ENCODE data around the gene NGEF. TPM values are rescaled to one million over a fixed set of nuclear protein-coding genes. Genes with fewer than 3 reads are reported as not detected.

The NGEF gene
- total and polyA plus RNA-seq, 9 donors = 0.66 to 4.8 (median 1.9) TPM

GRCh38 chr2:232886176-232886575 is 126.9 kb downstream of the NGEF start:
- H3K27me3 ChIP-seq (ENCODE audit: control insufficient read depth, insufficient read depth, low read length) = peaks cover 10% of the 10 kb centered on the region

DNA sequence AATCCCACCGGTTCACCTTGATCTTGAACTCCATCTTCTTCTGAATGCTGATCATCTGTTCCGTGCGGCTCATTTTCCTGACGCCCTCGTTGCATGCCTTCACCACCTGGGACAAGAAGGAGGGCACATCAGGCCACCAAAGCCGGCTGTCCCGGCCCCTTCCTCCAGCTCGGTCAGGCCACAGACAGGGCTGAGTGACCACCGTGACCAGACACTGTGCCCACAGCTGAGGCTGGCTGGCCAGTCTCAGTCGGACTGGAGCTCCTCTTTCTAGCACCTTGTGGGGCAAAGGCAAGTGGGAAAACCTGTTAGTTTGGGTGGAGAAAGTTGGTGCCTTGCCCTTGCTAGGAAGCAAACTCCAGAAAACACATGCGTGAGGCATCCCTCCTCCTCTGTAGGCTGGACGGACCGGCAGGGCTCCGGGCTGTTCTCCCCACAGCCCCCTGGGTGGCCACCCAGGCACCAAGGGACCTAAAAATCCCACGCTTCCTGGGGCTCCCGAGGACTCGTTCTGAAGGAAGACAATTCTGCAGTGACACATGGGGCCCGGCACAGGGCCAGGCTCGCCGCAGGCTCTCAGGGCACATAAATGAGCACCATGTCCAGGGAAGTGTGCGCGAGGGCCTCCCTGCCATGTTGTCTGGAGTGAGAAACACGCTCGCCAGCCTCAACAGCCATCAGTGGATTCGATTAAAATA is 127.6 kb downstream of the NGEF start:
- WGBS (ENCODE audit: insufficient coverage) = 75% methylated on average over 24 of the region's 25 CpGs
- Histone ChIP-seq H3K27me3 (ENCODE audit: control insufficient read depth, insufficient read depth, low read length) (peaks cover 6% of the 10 kb centered on the region), H3K36me3 (ENCODE audit: control insufficient read depth, insufficient read depth, low read length) (no peaks in the 10 kb centered on the region), H3K4me1 (ENCODE audit: control insufficient read depth, insufficient read depth, low read length) (no peaks in the 10 kb centered on the region), H3K9me3 (replicated peaks; ENCODE audit: control insufficient read depth, low read depth, low read length) (no peaks in the 10 kb centered on the region), H3K27ac (ENCODE audit: low read length) (no peak overlapping the region), H3K4me3 (ENCODE audit: low read length) (no peak overlapping the region)
- no peak for DNase-seq

More at GRCh38 chr2:232886176-232886575, 126.9 kb downstream of the NGEF start:
- H3K9me3 ChIP-seq (replicated peaks; ENCODE audit: control insufficient read depth, low read depth, low read length) = no peaks in the 10 kb centered on the region
- DNase-seq = no peak
- no peak overlapping the region for H3K27ac ChIP-seq (ENCODE audit: low read length)
- H3K4me1 ChIP-seq (ENCODE audit: control insufficient read depth, insufficient read depth, low read length) = peaks cover 6% of the 10 kb centered on the region
- 97% methylated on average over 5 of the region's 11 CpGs for WGBS (ENCODE audit: insufficient coverage)
- H3K4me3 ChIP-seq (ENCODE audit: low read length) = no peak overlapping the region
- no peaks in the 10 kb centered on the region for H3K36me3 ChIP-seq (ENCODE audit: control insufficient read depth, insufficient read depth, low read length)

DNA sequence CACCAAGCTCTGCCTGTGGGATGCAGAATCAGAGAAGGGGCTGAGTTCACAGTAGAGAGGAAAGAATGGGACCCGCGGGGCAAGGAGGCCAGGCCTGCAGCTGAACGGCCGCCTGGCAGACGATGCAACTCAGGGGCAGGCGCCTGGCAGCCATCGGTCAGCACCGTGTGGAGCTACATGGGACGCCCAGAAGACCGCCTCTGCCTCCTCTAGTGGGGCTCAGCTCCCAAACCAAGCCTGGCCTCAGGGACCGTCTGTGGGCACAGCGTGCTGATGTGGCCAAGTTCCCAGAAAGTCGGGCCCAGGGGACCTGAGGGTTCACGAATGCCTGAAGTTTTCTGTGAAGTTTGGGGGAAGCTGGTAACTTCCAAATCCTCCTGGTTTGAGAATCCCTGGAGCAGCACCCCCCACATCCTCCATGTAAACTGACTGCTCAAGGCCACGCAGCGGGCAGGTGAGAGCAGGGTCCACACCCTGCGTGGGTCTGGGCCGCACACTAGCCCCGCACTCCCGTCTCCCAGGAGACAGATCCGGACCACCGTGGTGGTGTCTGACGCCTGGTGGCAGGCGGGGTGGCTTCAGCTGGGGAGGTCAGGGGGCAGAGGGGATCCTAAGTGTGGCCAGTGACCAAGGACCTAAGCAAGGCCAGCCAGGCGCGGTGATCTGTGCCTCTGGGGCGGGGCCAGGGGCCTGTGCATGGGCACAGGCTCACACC is 128.3 kb downstream of the NGEF start:
- no peak overlapping the region for H3K27ac ChIP-seq (ENCODE audit: low read length)
- WGBS (ENCODE audit: insufficient coverage) = 74% methylated on average over 23 of the region's 27 CpGs

DNA sequence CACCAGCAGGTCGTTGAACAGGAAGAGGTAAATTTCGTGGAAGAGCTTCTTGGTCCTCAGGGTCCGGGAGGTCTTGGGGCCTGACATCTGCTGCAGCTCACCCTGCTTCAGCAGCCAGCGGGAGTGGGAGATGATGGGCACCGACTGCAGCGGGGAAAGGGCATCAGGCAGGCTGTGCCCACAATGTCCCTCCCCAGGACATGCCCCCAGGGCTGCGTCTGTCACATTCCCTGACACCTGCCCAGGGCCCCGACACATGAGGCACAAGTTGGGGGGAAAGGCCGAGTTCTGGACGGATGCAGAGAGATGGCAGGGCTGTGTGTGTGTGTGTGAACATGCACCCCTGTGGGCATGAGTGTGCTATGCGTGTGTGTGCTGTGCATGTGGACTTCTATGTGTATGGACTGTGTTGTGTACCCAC is 129.0 kb downstream of the NGEF start:
- 65% methylated on average over 10 of the region's 11 CpGs for WGBS (ENCODE audit: insufficient coverage)
- Histone ChIP-seq H3K9me3 (replicated peaks; ENCODE audit: control insufficient read depth, low read depth, low read length) (no peaks in the 10 kb centered on the region), H3K4me1 (ENCODE audit: control insufficient read depth, insufficient read depth, low read length) (no peaks in the 10 kb centered on the region), H3K4me3 (ENCODE audit: low read length) (no peak overlapping the region), H3K36me3 (ENCODE audit: control insufficient read depth, insufficient read depth, low read length) (no peaks in the 10 kb centered on the region), H3K27ac (ENCODE audit: low read length) (no peak overlapping the region), H3K27me3 (ENCODE audit: control insufficient read depth, insufficient read depth, low read length) (peaks cover 6% of the 10 kb centered on the region)
- DNase-seq = no peak

More for the DNA sequence above, 128.3 kb downstream of the NGEF start:
- Histone ChIP-seq H3K36me3 (ENCODE audit: control insufficient read depth, insufficient read depth, low read length) (no peaks in the 10 kb centered on the region), H3K4me3 (ENCODE audit: low read length) (no peak overlapping the region), H3K4me1 (ENCODE audit: control insufficient read depth, insufficient read depth, low read length) (no peaks in the 10 kb centered on the region), H3K27me3 (ENCODE audit: control insufficient read depth, insufficient read depth, low read length) (peaks cover 6% of the 10 kb centered on the region), H3K9me3 (replicated peaks; ENCODE audit: control insufficient read depth, low read depth, low read length) (no peaks in the 10 kb centered on the region)
- no peak for DNase-seq

GRCh38 chr2:232883116-232883721 is 129.8 kb downstream of the NGEF start:
- DNase-seq = no peak
- WGBS (ENCODE audit: insufficient coverage) = 89% methylated on average over 27 of the region's 29 CpGs

DNA sequence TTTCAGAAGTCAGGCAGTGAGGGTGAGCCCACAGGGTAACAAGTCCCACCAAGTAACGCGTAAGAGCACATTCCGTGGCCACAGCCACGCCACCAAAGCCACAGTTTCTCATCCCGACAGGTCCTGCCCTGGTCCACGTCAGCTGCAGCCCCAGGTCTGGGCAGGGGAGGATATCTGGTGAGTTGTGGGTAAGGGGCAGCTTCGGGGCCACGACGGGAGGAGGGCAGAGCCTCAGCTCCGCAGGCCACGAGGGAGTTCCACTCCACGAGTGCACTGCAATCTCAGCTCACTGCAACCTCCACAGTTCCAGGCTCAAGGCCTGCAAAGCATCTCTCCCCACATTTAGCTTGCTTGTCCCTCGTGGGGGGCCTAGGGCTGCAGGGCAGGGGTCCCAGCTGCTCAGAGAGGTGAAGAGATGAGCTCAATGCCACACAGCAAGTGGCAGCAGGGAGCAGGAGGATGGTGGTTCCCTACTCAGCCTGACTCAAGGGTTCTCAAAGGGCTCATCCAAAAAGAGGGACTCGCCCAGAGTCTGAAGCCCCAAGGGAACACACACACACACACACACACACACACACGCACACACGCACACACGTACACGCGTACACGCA is 130.4 kb downstream of the NGEF start:
- no peak for DNase-seq
- Histone ChIP-seq H3K4me1 (ENCODE audit: control insufficient read depth, insufficient read depth, low read length) (no peaks in the 10 kb centered on the region), H3K9me3 (replicated peaks; ENCODE audit: control insufficient read depth, low read depth, low read length) (no peaks in the 10 kb centered on the region), H3K27me3 (ENCODE audit: control insufficient read depth, insufficient read depth, low read length) (peaks cover 10% of the 10 kb centered on the region), H3K4me3 (ENCODE audit: low read length) (no peak overlapping the region), H3K27ac (ENCODE audit: low read length) (no peak overlapping the region), H3K36me3 (ENCODE audit: control insufficient read depth, insufficient read depth, low read length) (no peaks in the 10 kb centered on the region)
- 93% methylated on average over 17 of the region's 20 CpGs for WGBS (ENCODE audit: insufficient coverage)

More at GRCh38 chr2:232883116-232883721, 129.8 kb downstream of the NGEF start:
- no peak overlapping the region for H3K4me3 ChIP-seq (ENCODE audit: low read length)
- H3K27me3 ChIP-seq (ENCODE audit: control insufficient read depth, insufficient read depth, low read length) = peaks cover 6% of the 10 kb centered on the region
- H3K9me3 ChIP-seq (replicated peaks; ENCODE audit: control insufficient read depth, low read depth, low read length) = no peaks in the 10 kb centered on the region
- H3K27ac ChIP-seq (ENCODE audit: low read length) = no peak overlapping the region
- H3K36me3 ChIP-seq (ENCODE audit: control insufficient read depth, insufficient read depth, low read length) = no peaks in the 10 kb centered on the region
- H3K4me1 ChIP-seq (ENCODE audit: control insufficient read depth, insufficient read depth, low read length) = no peaks in the 10 kb centered on the region

DNA sequence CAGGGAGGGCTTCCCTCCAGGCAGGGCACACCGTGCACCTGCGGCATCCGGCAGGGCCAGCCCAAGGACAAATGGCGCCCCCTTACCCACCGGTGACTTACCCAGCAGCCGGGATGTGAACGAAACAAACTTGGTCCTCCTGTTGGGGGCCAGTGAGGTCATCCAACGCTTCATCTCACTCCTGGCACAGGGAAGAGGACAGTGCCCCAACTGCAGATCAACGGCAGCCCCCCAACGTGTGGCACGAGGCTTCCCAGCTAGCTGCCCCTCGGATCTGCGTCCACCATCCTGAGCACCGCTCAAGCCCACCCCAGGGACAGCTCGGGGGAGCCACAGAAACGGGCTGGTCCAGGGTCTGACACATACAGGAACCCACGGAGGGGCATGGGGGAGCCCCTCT is 131.0 kb downstream of the NGEF start:
- Histone ChIP-seq H3K36me3 (ENCODE audit: control insufficient read depth, insufficient read depth, low read length) (no peaks in the 10 kb centered on the region), H3K9me3 (replicated peaks; ENCODE audit: control insufficient read depth, low read depth, low read length) (no peaks in the 10 kb centered on the region), H3K27ac (ENCODE audit: low read length) (no peak overlapping the region), H3K27me3 (ENCODE audit: control insufficient read depth, insufficient read depth, low read length) (peaks cover 12% of the 10 kb centered on the region), H3K4me1 (ENCODE audit: control insufficient read depth, insufficient read depth, low read length) (no peaks in the 10 kb centered on the region), H3K4me3 (ENCODE audit: low read length) (no peak overlapping the region)
- no peak for DNase-seq
- WGBS (ENCODE audit: insufficient coverage) = 78% methylated on average over 17 of the region's 17 CpGs

DNA sequence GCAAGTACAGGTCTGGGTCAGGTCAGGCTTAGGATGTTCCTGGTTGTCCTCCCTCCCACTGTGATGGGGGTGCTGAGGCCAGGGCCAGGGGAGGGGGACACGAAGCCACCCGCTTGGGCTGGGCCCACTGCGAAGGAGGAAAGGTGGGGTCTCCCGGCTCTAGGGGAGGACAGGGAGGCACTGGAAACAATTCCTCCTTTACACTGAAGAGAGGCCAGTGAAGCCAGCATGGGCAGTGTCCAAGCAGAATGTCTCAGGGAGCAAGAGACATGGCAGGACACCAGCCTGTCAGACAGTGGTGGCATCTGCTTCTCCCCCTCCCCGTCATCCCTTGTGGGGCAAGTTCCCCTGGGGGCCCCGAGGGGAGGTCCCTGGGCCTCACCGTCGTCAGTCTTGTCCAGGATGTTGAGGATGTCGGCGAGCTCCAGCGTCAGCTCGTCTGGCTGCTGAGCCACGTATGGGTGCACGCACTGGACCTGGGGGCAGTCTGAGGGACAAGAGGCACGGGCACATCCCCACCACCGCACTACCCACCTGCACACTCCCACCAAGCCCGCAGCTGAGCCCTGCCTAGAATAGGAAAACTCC is 132.2 kb downstream of the NGEF start:
- 42% methylated on average over 4 of the region's 17 CpGs for WGBS (ENCODE audit: insufficient coverage)
- no peak for DNase-seq

GRCh38 chr2:232879618-232880494 is 133.2 kb downstream of the NGEF start:
- peaks cover 23% of the 10 kb centered on the region for H3K27me3 ChIP-seq (ENCODE audit: control insufficient read depth, insufficient read depth, low read length)
- no peak overlapping the region for H3K27ac ChIP-seq (ENCODE audit: low read length)
- DNase-seq = no peak

More for the DNA sequence above, 132.2 kb downstream of the NGEF start:
- peaks cover 4% of the 10 kb centered on the region for H3K4me1 ChIP-seq (ENCODE audit: control insufficient read depth, insufficient read depth, low read length)
- no peaks in the 10 kb centered on the region for H3K36me3 ChIP-seq (ENCODE audit: control insufficient read depth, insufficient read depth, low read length)
- H3K4me3 ChIP-seq (ENCODE audit: low read length) = no peak overlapping the region
- H3K27ac ChIP-seq (ENCODE audit: low read length) = no peak overlapping the region
- H3K27me3 ChIP-seq (ENCODE audit: control insufficient read depth, insufficient read depth, low read length) = peaks cover 17% of the 10 kb centered on the region
- no peaks in the 10 kb centered on the region for H3K9me3 ChIP-seq (replicated peaks; ENCODE audit: control insufficient read depth, low read depth, low read length)

More at GRCh38 chr2:232879618-232880494, 133.2 kb downstream of the NGEF start:
- Histone ChIP-seq H3K4me1 (ENCODE audit: control insufficient read depth, insufficient read depth, low read length) (peaks cover 8% of the 10 kb centered on the region), H3K4me3 (ENCODE audit: low read length) (no peak overlapping the region), H3K9me3 (replicated peaks; ENCODE audit: control insufficient read depth, low read depth, low read length) (no peaks in the 10 kb centered on the region), H3K36me3 (ENCODE audit: control insufficient read depth, insufficient read depth, low read length) (no peaks in the 10 kb centered on the region)
- WGBS (ENCODE audit: insufficient coverage) = 84% methylated on average over 15 of the region's 21 CpGs
